NB4 (cell line): ENCODE results near the gene CD164L2.
A peak's percentile ranks its signal among the peaks of the same experiment; 100 is the strongest.

Experiments used
- DNase-seq: peaks from one replicate; pipeline ENCODE4 v3.0.0; 2010; ENCODE audit warnings: low read depth
- H3K4me3 ChIP-seq: one replicate; pipeline ENCODE4 v1.5.1; 2011; ENCODE audit warnings: mild to moderate bottlenecking, low read depth, low read length, moderate library complexity
- MYC ChIP-seq: IDR thresholded peaks from 2 replicates; pipeline ENCODE4 v1.6.1; 2011; ENCODE audit warnings: low read depth, low read length
- POLR2A ChIP-seq: IDR thresholded peaks from 2 replicates; pipeline ENCODE4 v1.6.1; 2011; ENCODE audit warnings: mild to moderate bottlenecking; ENCODE audit not compliant: insufficient read length; ENCODE audit errors: extremely low read depth
- TF ChIP-seq, protein P1 (sequence below): IDR thresholded peaks from 2 replicates; pipeline ENCODE4 v1.6.1; 2011; ENCODE audit warnings: low read depth, low read length
- TF ChIP-seq, protein P2 (sequence below): IDR thresholded peaks from one replicate; pipeline ENCODE4 v1.5.1; 2012; ENCODE audit warnings: low read depth, low read length

Gene CD164L2

DNA sequence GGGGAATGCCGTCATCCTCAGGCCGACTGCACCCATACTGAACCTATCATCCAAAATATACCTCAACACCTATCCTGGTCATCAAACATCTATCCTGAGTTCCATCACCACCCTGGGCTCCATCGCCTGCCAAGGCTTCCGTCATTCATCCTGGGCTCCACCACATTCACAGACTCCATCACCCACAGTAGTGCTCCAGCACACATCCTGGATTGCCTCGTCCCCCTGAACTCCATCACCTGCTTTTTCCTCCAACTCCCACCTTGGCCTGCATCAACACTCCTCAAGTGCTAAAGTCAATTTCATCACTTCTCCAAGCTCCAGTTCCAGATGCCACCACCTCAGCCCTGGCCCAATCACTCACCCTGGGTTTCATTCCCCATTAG lies 24.2 kb downstream of the CD164L2 start:
- TF ChIP-seq, protein P1, sequence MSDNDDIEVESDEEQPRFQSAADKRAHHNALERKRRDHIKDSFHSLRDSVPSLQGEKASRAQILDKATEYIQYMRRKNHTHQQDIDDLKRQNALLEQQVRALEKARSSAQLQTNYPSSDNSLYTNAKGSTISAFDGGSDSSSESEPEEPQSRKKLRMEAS: no peak
- TF ChIP-seq, protein P2, sequence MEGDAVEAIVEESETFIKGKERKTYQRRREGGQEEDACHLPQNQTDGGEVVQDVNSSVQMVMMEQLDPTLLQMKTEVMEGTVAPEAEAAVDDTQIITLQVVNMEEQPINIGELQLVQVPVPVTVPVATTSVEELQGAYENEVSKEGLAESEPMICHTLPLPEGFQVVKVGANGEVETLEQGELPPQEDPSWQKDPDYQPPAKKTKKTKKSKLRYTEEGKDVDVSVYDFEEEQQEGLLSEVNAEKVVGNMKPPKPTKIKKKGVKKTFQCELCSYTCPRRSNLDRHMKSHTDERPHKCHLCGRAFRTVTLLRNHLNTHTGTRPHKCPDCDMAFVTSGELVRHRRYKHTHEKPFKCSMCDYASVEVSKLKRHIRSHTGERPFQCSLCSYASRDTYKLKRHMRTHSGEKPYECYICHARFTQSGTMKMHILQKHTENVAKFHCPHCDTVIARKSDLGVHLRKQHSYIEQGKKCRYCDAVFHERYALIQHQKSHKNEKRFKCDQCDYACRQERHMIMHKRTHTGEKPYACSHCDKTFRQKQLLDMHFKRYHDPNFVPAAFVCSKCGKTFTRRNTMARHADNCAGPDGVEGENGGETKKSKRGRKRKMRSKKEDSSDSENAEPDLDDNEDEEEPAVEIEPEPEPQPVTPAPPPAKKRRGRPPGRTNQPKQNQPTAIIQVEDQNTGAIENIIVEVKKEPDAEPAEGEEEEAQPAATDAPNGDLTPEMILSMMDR: no peak
- no peak overlapping the region for H3K4me3 ChIP-seq
- DNase-seq: no peak

- H3K4me3 ChIP-seq: no peak overlapping the region
These were observed 24.9 kb downstream of the CD164L2 start for GRCh38 chr1:27358038-27358927.

DNA sequence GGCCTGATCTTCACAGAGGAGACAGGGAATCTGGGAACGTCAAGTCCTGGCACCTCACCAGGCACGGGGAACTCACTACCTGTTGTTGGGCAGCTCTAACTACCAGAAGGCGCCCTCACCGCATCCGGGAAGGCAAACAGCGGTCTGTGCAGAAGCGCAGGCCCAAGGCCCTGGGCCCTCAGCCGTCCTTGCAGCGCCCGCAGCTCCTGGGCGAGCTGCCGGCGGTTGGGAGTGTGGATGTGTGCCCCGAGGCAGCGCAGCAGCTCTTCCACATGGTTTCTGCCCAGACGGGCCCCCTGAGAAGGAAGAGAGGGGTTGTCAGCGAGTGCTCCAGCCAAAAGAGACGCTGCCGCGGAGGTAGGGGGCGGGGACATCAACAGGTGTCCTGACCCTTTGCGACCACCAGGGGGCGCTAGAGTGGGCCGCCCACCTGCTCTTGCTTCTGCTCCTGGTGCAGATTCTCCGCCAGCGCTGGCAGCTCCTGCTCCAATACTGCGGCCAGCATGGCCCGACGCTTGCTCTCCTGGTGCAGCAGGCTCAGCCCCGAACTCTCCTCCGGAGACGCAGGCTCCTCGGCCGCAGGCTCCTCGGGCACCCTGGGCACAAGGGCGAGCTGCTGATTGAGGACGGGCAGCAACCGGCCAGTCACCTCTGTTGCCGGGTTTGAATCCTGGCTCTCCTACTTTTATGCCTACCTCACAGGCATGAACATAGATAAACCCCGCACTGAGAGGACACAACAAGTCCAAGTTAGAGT lies 25.7 kb downstream of the CD164L2 start:
- DNase-seq: peak; percentile 77
- TF ChIP-seq, protein P2: peak; percentile 69
- TF ChIP-seq, protein P1: peak; percentile 81
- TF ChIP-seq MYC (peak; percentile 63), POLR2A (no peak)
- H3K4me3 ChIP-seq: no peak overlapping the region

More at GRCh38 chr1:27358038-27358927, 24.9 kb downstream of the CD164L2 start:
- TF ChIP-seq, protein P1: no peak
- TF ChIP-seq POLR2A (no peak), MYC (no peak)
- TF ChIP-seq, protein P2: no peak
- no peak for DNase-seq

DNA sequence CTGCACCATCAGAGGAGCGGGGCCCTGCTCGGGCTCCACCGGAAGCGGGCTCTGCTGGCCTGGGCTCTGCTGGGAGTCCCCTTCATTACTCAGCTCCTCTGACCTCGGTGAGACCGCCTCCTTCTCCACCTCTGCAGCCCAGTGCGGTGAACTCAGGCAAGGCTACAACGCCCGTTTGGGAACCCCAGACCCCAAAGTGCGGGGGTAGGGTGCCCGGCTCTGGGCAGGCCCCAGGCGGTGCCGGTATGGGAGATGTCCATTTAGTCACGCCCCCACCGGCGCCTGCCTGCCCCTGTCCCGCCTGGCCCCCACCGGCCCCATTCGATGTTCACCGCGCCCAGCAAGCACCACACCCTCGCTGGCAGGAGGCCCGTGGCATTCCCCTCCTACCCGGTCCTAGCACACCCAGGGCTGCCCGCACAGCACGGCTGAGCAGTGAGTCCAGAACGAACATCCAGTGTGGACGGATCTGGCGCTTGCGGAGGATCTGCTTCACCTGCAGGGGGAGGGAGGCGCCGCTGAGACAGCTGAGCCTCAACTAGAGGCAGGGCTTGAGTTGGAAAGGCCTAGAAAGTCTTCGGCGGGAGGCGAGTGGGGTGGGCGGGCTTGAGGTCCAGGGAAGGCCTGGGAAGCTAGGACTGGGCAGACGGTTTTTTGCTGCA lies 26.4 kb downstream of the CD164L2 start:
- TF ChIP-seq, protein P2: no peak
- no peak for TF ChIP-seq MYC
- no peak for TF ChIP-seq POLR2A
- DNase-seq: no peak
- H3K4me3 ChIP-seq: no peak overlapping the region

DNA sequence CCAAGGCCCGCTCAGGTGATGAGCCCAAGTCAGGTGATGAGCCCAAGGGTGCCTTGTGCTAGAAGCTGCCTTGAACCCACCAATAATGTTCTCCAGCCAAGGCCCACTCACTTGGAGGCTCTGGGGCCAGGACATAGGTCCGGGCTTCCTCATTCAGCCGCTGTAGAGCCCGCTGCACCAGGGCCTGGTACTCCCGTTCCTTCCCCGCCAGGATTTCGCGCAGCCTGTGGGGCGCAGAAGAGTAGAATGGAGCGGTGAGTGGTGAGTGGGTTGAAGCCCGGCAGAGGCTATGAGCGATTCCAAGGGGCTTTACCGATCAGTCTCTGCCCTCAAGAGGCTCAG lies 26.9 kb downstream of the CD164L2 start:
- no peak for DNase-seq
- H3K4me3 ChIP-seq: no peak overlapping the region
- TF ChIP-seq, protein P1: no peak
- TF ChIP-seq, protein P2: no peak
- TF ChIP-seq MYC (no peak), POLR2A (no peak)
